GM21360 (cell line): ENCODE measurements around the gene THSD7A.

ENCODE experiments used
- ATAC-seq: cut with Tn5 transposase; IDR thresholded peaks from one replicate; pipeline ENCODE4 v1.9.1; 2021; ENCODE audit warnings: mild to moderate bottlenecking, moderate library complexity; ENCODE audit not compliant: unreplicated experiment

THSD7A gene

DNA sequence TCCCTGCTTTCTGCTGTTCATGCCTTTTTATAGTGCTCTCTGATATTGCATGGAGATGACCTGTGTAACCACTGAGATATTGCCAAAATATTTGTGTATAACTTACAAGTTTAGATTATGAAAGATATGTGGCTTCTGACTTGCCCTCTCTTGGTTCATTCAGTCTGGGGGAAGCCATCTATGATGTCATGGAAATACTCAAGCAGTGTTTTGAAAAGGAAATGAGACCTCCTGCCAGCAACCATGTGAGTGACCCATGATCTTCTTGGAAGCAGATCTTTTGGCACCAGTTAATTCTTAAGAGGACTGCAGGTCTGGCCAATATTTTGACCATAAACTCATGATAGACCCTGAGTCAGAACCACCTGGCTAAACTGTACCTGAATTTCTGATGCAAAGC lies 183.0 kb downstream of the THSD7A start:
- no peak for ATAC-seq

DNA sequence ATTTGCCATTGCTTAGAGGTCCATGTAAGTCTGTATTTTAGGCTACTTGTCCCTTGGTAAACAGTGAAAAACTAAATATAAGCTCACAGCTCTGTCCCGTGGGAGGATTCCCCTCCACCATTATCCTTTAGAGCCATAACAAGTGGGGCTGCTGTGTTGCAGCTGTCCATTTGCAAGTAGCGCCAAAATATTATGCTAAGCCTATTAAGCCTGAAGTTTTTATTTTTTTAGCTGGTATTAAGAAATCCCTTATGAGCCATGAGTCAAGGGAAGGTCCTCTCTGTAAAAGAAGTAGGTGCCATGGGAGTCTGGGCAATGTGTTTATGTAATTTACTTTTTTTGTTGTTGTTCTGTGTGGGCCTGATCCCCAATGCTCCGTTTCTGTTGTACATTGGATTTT lies 183.9 kb downstream of the THSD7A start:
- ATAC-seq = no peak

DNA sequence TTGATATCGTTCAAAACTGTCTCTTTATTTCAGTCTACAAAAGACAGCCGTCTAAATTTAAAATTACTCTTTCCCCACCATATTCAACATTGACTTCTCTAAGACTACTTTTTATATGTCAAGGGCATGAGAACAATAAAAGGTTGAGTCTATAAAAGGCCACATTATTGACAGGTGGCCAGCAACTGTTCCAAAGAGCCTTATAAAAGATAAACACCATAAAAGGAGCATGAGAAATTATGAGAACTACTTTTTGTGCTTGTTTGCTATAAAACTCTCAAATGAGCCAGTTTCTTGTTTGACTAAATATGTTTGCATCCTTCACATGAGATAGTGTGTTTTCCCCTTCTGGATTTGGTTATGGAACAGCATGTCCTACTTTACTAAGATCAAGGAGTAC lies 189.2 kb downstream of the THSD7A start:
- ATAC-seq = no peak

DNA sequence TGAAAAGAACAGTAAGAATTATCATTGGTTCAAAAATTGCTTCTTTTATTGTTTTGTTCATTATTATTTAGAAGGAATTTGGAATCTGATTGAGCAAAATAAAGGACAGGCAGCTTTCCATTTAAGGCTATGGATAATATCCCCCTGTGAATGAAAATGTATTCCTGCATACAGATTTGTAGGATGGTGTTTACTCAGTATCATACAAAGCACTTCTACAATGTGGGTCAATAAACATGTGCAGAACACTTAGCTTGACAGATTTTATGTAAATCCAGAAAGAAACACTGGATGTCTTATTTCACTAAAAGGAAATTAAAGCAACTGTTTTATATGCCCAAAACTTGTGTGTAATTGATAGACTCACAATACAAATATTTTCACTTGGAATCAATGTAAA lies 189.7 kb downstream of the THSD7A start:
- no peak for ATAC-seq

DNA sequence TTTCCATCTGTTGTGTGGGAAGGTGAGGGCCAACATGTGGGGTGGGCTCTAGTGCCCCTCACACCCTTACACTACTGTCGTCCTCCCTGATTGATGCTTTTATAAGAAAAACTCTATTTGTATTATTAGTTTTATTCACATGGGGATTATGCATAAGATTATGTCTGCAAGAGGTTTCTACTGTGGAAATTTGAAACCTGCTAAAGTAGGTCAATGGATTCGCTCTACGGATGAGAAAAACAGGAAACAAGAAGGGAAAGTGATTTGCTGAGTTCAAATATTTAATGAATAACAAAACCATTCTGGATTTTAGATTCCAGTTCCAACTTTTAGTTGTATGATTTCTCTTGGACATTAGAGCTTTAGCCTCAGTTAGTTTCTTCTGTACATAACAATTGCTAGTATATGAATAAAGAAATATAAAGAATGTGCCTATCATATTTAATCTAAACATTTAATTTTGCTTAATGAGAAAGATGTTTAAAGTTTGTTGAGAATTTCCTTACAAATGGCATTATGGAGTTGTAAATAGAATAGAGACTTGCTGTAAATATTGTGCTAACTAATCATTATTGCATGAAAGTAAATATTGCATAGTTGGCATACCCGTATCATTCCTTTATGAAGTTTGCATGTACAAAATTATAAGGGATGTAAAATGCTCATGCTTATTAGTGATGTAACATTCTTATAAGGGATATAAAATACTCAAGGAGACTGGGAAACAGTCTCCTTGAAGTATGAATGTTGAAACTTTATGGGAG lies 193.8 kb downstream of the THSD7A start:
- ATAC-seq = no peak

DNA sequence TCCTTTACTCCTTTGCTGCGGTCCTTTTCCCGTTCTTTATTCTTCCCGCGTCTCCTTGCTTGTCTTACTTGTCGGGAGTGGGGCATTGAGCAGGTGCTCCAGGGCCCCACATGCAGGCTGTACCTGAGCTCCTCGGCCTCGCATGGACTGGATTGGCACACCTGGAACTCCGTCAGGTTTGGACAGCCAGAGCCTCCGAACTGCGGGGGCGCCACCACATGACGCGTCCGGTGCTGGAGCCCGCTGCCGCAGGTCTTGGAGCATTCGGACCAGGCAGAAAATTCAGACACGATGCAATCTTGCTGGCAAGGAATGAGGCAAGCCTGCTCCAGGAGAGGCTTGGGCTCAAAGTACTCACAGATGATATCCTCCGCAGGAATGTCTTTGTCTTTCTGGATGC lies 195.7 kb downstream of the THSD7A start:
- no peak for ATAC-seq

DNA sequence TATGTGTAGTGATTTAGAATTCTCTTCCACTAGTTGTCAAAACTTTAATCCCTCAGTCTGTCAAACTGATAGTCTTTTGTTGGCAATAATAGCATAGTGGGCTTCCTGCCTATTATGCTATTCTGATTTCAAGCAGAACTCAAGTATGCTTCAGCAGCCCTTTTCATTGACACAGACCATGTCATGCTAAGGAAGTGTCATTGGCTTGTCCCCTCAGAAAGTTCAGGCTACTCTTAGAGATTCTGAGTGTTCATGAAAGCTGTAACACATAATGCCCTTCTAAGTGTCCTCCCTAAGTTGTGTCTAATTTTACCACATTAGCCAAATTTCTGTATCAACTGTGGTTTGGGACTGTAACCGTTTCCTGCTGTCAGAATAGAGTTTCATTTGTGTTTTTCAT lies 198.7 kb downstream of the THSD7A start:
- ATAC-seq = peak; percentile 55

DNA sequence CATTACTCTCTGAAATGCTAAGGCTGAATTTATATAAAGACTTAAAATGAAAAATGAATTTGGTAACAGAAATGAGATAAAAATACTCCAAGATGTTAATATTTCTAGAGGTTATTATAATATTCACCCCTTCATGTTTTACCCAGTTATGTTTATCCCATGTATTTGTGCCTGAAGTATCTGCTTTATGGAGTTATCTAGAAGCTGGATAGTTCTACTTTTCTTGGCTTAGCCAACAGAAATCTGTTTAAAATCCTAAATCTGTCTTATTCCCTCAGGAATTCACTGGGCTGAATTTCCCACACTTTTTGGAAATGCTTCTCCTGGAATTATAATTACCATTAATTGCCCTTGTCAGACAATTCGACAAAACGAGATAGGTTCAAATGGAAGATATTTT lies 201.6 kb downstream of the THSD7A start:
- no peak for ATAC-seq

DNA sequence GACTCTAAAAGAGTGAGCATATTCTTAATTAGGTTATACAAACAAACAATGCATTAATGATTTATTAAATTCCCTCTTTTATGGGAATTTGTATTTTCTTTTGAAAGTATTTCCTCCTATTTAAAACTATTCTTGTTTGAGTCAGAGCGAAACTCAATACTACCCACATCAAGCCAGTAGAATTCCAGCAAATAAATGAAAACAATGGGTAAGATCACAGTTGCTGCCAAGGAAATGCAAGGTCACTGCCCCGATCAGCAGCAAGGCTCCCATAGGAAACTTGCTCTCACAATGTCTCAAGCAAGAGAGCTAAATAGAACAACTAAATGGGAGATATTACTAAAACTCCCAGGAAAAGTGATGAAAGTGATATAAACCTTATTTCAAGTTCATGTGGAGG lies 206.3 kb downstream of the THSD7A start:
- no peak for ATAC-seq

DNA sequence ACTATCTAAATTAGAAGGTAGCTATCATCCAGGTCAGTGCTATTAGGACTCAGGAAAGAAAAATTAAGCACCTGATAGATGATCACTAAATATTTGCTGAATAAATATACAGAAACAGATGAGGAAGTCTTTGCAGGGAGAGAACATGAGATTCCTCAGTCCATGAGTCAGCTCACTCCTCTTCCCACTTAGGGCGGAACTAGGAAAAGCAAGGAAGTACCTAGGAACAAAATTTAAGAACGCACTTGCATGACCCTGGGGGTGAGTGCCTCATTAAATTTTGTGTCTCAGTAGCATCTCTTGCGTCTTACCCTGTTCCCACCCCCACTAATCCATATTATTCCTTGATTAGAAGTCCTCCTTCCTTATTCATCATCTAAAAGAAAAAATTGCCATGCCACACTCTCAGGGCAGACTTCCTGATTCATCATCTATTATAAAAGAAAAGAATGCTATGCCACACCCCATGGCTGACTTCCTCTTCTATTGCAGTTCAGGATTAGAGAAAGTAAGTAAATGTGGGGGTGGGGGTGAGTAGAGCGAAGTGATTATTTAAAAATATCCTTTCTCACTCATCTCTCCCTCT lies 208.8 kb downstream of the THSD7A start:
- no peak for ATAC-seq

DNA sequence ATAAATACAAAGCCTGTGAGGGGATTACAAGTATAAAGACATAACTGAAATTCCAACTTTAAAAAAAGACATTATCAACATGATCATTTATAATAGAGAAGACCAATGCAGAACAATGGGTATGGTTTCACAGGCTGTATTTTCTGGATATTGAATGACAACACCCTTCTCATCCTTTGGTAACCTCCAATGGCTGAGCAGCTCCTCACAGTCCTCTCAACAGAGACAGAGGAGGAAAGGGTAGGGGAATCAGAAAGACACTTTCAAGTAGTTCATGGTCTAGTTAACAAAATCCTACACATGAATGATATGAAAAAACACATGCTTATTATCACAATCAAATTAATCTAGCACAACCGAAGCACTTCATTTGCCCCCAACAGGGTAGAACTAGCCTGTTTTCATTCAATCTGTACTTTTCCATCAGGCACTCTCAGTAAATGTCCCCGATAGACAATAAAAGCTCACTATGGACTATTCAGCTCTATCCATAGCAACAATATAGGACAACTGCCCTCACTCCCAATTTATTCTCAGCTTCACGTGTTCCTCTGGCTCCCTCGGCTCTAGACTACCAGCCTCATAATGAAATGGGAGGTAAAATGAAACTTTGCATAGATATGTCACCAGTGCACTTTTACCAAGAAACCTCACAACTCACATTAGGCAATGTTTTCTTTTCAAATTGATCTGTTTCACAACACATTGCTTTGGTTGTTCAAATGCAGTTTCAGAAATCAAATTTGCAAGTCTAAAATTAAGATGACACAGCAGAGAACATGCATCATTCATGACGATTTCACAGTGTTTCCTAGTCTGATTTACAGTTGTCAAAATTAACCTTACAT lies 211.4 kb downstream of the THSD7A start:
- no peak for ATAC-seq

DNA sequence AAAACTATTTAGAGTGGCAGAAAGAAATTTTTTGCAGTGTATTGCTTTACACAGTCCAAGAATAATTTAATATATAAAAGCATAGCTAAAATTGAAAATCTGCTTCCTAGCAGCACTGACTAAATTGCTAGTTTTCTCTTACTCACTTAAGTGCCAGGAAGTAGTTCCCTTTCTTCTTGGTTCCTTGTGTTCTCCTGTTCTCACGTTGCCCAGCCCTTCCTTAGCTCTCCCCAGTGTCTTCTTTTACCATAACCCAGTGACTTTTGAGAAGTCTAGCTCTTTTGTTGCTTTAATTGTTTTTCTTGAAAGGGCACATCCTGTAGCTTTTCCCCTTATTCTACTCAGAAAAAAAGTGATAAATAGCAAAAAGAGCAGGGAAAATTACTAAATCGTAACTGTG lies 215.5 kb downstream of the THSD7A start:
- ATAC-seq = no peak

DNA sequence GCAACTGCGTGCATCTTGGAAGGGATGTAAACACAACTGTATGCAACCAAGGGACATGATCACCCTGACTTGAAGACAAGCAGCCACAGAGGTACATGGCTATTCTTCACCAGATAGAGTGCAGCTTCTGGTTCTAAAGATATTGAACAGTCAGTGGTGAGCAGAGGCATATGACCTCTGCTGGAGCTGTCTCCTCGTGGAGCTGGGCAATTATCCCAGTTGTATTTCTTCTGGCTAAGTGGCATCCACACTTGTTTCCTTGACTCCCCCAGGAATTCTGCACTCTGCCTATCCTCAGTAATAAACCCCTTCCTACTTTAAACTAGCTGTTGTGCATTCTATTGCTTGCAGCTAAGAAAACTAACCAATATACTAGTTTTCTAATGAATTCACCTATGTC lies 216.8 kb downstream of the THSD7A start:
- ATAC-seq = no peak

DNA sequence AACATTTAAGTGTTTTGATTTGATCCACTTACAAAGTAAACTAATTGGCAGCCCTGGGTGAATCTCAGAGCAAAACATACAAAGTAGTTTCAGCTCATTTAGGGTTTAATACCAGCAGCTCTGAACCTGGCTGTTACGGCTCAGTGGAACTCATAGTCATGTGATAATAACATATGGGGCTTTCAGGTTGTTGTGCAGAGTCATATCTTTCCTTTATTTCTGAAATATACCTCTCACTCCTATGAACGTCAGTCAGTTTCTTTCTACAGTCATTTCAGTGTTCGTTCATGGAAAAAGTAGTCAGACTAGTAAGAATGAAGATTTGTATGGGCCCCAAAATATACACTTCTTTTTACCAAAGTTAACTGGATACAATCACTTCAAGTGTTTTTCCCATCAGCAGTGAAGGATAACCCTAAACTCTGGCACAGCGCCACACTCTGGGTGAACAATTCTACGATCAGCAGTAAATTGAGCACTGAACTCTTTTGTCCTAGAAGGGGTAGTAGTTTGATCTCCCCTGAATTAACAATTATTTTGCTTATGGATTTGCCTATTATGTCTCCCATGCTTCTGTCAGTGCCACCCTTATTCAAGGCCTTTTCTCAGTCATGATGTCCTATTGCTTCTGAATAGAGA lies 218.6 kb downstream of the THSD7A start:
- ATAC-seq = peak; percentile 97

DNA sequence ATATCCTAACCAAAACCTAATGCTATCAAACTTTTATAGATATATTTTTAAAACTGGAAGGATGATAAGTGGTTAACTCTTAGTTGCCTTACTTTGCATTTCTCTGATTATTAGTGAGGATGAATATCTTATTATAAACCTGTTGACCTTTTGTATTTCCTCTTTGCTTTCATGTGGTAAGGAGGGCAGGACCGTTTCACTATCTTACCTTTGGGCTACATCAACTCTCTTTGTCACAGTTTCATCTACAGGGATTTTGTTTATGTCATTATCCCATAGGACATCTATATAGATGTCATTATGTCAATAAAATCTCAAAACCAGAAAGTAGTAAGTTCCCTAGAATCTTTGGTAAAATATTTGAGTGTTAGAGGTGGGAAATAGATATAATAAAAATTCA lies 219.3 kb downstream of the THSD7A start:
- peak; percentile 41 for ATAC-seq

DNA sequence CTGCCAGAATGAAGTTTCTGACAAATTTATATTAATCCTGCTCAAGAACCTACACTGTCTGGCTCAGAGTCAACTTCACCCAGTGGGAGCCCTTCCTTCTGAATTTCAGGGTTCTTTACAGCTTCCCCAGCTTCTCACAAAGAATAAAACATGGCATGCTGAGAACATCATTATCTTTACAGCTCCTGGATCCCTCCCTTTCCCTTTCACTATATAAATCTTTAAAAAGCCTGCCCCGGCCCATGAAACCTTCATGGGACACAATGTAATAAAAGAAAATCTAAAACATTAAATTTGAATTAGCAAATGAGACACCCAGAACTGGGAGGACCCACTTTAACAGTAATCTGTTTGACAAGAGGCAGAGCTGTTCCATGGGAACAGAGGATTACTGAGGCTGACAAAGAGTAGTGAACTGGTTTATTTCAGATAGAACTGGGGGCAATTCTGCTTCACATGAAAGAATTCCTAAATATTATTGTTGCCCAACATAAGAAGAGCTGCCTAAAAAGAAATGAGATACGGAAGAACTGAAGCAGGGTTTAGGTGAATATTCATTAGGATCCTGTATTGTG lies 222.8 kb downstream of the THSD7A start:
- ATAC-seq = no peak

DNA sequence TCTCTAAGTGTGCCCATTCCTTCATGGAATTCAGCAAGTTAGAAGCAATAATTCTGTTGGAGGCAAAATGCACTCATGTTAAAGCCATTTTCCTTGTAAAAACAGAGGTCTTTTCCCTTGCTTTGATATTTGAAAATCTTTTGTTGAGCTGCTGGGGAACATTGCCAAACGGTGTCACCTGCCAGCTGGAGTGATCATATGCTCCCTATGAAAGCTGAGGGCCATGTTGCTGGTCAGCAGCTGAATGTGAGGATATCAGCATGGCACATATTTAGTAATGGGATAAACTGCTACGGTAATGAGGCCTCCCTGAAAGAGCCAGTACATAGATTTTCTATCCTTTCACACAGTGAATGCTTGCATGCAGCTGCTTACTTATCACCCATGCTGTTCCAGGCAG lies 224.3 kb downstream of the THSD7A start:
- no peak for ATAC-seq

DNA sequence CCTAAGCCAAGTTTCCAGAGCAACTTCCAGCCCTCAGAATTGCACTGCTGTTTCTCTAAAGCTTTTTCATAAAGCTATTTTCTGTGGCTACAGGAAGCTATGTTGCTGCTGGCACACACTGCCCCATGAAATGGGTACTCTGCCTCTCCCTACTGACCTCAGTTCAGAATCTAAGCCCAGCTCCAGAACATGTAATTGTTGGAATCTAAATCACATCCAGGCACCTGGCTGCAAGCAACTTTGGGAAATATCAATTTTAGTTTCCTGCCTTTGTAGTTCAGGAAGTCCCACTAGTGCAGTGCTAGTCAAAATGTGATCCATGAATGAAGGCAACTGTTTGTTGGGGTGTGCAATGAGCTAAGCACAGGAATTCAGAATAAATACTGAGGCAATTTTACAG lies 226.2 kb downstream of the THSD7A start:
- no peak for ATAC-seq

DNA sequence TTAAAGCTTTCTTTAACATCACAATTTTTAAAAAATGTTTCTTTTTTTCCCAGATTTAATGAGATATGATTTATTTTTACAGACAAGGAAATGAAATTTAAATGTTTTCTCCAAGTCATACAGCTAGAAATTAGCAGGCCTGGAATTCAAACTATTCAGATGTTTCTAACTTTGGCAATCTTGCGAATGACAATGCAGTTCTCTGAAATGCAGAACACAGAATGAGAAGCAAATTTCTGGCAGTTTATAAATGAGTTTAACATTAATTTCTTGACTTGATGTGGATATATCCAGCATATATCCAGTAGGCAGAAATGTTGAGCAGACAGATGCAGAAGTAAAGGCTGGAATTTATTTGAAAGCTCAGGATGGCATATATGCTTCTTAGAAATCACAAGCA lies 227.5 kb downstream of the THSD7A start:
- ATAC-seq = no peak

DNA sequence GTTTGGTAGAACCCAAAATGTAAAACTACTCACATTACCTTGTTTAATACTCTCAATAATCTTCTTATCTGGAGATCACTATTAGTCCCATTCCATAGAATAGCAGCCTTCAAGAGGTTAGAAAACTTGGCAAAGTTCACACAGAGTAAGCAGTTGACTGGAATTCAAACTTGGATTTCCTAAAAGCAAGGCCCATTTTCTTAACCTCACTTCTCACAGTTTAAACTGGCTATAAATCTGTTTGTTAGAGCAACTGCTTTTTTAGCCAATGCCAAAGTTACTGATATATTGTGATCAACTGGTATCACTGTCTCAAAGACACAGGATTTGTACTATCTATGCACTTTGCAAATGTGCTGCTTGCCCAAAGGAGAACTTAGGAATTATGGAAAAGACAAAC lies 230.2 kb downstream of the THSD7A start:
- ATAC-seq = no peak

DNA sequence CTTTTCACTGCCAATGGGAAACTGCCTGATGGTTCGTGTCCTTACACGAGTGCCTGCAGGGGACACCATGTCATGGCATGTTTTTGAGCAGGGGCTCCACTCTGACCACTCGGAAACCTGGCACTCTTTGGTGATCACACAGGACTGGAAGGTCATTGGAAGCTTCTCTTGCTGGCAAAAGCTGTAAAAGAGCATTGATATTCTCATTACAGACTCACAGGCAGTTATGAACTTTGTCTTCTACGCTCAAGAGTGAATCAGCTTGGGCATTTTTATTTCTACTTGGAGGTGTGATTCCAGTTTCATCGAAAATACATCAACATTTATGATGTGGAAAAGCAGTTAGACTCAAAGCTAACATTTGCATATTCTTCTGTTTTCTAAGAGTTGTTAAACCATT lies 238.7 kb downstream of the THSD7A start:
- ATAC-seq = no peak
